Fibroblast of villous mesenchyme (primary cell): Measurements from ENCODE around the gene C2orf68. TPM values are rescaled to one million over a fixed set of nuclear protein-coding genes. Genes with fewer than 3 reads are reported as not detected.
"Not testable (repeated sequence)": the region's sequence is repeated elsewhere in the genome, so short reads cannot be mapped to it uniquely, and the experiment has no call there.

Experiments
- DNase-seq: peaks from one replicate; pipeline ENCODE4 v3.0.0-alpha.2; 2010; ENCODE audit warnings: low read depth
- H3K4me3 ChIP-seq: 2 replicates; pipeline ENCODE4 v1.5.1; 2011; ENCODE audit warnings: low read depth, mild to moderate bottlenecking, low read length
- total RNA-seq: library from RNA; depleted of rRNA; stranded (reverse); fragments of >200 nt; gene quantifications from 2 replicates; pipeline ENCODE4 v1.2.3, GENCODE V29; 2012
- TF ChIP-seq, protein P1 (sequence below): IDR thresholded peaks from 2 replicates; pipeline ENCODE4 v1.5.1; 2012; ENCODE audit warnings: low read depth, mild to moderate bottlenecking, low read length; ENCODE audit not compliant: insufficient read depth

C2orf68 gene
- total RNA-seq, 1 donor = 26.8 TPM

DNA sequence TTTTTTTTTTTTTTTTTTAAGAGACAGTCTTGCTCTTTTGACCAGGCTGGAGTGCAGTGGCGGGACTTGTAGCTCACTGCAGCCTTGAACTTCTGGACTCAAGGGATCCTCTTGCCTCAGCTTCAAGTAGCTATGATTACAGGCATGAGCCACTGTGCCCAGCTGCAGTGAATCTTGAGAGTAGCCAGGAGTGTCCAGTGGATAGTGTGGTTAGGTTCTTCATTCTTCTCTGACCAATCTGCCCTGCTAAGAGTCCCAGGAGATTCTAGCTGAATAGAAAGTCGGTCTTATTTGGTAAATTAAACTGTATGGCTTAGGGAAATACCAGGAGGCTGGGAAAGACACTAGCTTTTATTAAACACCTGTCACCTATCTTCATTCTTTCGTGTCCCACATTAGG is 19.4 kb upstream of the C2orf68 start:
- TF ChIP-seq, protein P1, sequence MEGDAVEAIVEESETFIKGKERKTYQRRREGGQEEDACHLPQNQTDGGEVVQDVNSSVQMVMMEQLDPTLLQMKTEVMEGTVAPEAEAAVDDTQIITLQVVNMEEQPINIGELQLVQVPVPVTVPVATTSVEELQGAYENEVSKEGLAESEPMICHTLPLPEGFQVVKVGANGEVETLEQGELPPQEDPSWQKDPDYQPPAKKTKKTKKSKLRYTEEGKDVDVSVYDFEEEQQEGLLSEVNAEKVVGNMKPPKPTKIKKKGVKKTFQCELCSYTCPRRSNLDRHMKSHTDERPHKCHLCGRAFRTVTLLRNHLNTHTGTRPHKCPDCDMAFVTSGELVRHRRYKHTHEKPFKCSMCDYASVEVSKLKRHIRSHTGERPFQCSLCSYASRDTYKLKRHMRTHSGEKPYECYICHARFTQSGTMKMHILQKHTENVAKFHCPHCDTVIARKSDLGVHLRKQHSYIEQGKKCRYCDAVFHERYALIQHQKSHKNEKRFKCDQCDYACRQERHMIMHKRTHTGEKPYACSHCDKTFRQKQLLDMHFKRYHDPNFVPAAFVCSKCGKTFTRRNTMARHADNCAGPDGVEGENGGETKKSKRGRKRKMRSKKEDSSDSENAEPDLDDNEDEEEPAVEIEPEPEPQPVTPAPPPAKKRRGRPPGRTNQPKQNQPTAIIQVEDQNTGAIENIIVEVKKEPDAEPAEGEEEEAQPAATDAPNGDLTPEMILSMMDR = no peak
- DNase-seq = no peak
- no peak overlapping the region for H3K4me3 ChIP-seq

DNA sequence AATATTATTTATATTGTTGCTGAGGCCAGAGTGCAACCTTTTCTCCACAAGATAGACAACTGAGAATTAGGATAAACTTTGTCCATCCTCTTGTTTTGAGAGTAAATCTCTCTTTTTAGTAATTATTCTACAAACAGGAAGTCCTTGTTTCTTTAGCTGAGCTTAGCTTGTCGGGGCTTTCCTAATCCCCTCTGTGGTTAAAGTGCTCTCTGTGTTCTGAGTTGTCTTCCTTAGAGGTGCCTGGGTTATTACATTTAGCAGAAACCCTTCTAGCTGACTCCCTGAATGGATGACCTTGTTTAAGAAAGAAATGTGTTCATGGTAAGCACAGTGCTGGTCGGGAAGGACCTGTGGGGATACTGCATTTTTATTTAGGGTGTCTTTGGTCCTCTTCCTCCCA is 16.8 kb upstream of the C2orf68 start:
- peak; percentile 66 for DNase-seq
- no peak overlapping the region for H3K4me3 ChIP-seq
- TF ChIP-seq, protein P1 = no peak

DNA sequence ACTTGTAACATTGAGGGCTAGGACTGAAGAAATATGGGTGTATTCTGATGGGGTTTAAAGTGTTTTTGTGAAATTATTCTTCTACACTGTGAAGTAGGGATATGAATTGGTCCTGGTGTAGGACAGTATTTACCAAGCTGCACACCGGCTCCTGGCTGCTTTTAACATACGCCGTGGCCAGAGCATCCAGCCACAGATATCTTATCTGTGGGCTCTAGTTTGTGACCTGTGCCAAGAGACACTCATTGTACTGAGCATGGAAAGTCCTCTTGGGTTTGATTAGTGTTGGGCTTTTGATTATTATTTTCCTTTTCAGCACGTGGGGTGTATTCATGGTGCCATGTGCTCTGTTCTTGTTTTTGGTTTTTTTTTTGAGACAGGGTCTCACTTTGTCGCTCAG is 12.1 kb upstream of the C2orf68 start:
- no peak for DNase-seq
- no peak overlapping the region for H3K4me3 ChIP-seq
- TF ChIP-seq, protein P1 = no peak

DNA sequence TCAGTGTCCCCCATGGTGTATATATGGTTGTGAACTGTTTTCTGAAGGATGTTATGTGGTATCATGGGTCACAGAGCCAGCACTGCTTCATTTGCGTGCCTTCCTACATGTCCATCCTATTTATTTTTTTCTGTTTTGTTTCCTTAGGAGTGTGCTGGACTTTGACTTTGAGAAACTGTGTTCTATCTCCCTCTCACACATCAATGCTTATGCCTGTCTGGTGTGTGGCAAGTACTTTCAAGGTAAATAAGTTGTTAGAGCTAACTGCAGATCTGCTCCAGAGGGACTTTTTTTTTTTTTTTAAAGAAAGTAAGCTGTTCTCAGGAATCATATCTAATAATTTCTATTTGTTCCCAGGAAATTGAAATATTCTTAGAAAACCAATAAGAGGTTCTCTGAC is 9.5 kb upstream of the C2orf68 start:
- H3K4me3 ChIP-seq = no peak overlapping the region
- DNase-seq = no peak
- TF ChIP-seq, protein P1 = no peak

DNA sequence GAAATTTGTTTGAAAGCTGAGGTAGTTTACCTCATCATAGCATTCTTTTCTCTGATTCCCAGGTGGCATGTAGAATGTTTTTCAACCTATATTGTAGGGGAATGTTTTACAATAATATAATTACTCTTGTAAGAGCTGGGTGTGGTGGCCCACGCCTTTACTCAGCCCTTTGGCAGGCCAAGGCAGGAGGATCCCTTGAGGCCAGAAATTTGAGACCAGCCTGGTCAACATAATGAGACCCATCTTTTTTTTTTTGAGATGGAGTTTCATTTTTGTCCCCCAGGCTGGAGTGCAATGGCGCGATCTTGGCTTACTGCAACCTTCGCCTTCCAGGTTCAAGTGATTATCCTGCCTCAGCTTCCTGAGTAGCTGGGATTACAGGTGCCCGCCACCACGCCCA is 7.8 kb upstream of the C2orf68 start:
- no peak for DNase-seq
- H3K4me3 ChIP-seq = no peak overlapping the region
- TF ChIP-seq, protein P1 = no peak

DNA sequence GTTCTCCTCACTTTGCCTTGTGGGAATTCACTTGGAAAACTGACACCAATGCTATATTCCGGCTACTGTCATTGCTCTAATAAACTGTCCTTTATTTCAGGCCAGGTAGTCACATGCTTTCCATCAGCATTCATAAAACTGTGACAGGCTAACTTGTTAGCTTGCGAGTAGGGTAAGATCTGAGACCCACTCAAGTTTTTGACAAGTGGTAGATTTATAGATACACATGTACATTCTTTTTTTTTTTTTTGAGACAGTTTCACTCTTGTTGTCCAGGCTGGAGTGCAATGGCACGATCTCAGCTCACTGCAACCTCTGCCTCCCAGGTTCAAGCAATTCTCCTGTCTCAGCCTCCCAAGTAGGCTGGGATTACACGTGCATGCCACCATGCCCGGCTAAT is 5.9 kb upstream of the C2orf68 start:
- not testable (repeated sequence) for H3K4me3 ChIP-seq, DNase-seq

DNA sequence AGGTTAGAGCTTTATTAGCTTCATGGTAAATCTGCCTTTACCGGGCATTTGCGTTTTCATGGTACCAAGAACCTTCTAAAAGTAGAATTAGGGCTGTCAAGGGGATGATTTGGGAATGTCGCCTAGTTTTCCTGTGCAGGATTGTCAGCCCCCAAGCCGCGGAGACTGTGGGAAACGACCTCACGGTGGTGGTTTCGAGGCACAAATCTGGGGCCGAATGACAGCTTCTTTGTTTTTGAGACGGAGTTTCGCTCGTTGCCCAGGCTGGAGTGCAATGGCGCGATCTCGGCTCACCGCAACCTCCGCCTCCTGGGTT is 3.5 kb upstream of the C2orf68 start:
- TF ChIP-seq, protein P1 = no peak
- DNase-seq = no peak
- no peak overlapping the region for H3K4me3 ChIP-seq

DNA sequence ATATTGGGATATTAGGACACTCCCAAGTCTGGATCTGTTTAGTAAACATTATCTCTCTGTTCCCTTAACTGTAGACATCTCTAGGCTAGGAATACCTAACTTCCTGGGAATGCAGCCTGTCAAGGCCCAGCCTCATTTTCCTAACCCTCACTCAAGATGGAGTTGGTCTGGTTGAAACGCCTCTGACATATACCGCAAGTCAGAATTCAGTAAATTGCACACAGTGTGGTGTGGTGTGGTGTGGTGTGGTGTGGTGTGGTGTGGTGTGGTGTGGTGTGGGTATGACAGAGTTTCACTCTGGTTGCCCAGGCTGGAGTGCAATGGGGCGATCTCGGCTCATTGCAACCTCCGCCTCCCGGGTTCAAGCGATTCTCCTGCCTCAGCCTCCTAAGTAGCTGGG is 2.9 kb upstream of the C2orf68 start:
- not testable (repeated sequence) for H3K4me3 ChIP-seq, DNase-seq
